HG03066 (cell line): Measurements from ENCODE around the gene TOR1AIP1.
"Not testable (repeated sequence)": the region's sequence is repeated elsewhere in the genome, so short reads cannot be mapped to it uniquely, and the experiment has no call there.

ENCODE experiments used
- ATAC-seq: cut with Tn5 transposase; IDR thresholded peaks from one replicate; pipeline ENCODE4 v1.9.1; 2021; ENCODE audit warnings: low read depth; ENCODE audit not compliant: unreplicated experiment

The TOR1AIP1 gene

GRCh38 chr1:179935909-179936496 lies 53.9 kb downstream of the TOR1AIP1 start:
- no peak for ATAC-seq

DNA sequence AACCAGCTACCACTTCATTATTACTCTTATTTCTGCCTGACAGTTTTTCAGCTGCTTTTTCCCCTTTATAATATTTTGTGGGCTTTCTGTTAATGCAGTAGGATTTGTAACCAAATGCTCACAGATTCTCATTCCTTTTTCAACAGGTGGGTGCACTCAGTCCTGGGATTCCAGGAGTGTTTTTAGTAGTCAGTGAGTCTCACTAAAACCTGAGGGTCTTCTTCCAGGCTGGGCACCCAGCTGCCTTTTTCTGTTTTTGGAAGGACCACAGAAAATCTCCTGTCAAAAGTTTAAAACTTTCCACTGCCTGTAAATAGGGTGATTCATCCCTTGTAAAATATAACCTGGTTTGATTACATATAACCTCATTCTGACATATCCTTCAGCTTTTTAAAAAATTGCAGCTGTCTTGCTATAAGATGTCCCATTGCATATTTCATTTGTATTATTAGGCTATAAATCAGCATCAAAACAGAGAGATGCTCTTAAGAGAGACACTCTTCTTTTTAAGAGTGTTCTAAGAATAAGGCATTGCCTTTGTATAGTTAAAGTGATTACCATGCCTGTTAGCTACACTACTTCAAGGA lies 55.7 kb downstream of the TOR1AIP1 start:
- ATAC-seq = no peak

DNA sequence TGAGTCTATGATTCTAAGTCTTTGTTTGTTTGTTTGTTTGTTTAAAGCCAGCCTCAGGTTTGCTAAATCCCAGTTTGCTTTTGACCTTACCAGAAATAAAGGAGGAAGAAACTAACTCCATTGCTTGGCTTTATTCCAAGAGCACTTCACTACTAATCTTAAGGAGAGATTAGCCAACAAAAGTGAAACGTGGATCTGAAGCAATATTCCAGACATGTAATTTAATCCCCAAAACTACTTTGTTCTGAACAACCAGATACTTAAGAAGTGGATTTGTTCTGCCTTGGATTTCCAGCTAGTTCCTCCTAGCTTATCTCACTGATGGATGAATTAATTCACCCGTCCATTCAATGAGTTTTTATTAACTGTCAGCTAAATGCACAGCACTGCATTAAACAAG lies 56.7 kb downstream of the TOR1AIP1 start:
- no peak for ATAC-seq

GRCh38 chr1:179939941-179940340 lies 57.9 kb downstream of the TOR1AIP1 start:
- no peak for ATAC-seq

DNA sequence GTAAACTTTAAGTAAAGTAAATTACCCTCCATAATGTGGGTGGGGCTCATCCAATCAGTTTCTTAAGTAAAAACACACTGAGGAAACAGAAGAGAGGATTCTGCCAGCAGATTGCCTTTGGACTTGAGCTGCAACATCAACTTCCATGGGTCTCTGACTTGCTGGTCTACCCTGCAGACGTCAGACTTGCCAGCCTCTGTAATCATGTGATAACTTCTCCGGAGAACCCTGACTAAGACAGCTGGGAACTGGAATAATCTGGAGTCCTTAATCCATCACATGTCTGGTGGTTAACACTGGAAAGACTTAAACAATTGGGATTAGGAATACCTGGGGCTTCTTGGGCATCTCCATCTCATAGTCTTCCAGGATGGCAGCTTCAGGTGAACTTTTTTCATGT lies 59.4 kb downstream of the TOR1AIP1 start:
- ATAC-seq = no peak

GRCh38 chr1:179950651-179951050 lies 68.6 kb downstream of the TOR1AIP1 start:
- no peak for ATAC-seq

DNA sequence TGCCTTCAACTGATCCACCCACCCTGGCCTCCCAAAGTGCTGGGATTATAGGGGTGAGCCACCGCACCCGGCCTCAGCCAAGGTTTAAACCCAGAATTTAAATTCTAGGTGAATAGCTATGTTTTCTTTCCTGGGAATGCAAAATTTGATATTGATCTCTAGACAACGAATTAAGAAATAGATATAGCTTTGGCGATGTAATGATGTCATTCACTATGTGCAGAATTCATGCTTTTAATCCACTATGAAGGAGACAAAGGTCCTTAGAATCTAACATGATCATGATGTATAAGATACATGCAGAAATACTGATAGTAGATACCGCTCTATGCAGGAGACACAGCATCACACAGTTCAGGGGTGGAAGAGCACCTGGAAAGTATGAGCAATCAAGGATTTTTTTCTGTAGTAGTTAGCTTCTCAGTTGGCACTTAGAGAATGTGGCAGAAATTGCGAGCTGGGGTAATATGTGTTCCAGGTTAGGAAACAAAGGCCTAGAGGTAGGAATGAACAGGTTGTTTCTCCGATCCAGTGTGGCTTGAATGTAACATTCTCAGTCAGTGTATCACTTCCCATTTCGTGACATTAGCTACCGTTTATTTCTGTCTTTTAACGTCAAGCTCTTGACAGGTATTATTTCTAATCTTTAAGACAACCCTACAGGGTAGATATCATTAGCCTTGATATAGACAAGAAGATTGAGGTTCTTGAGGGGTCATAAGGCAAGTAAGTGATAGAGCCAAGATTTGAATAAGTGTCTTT lies 69.5 kb downstream of the TOR1AIP1 start:
- no peak for ATAC-seq

DNA sequence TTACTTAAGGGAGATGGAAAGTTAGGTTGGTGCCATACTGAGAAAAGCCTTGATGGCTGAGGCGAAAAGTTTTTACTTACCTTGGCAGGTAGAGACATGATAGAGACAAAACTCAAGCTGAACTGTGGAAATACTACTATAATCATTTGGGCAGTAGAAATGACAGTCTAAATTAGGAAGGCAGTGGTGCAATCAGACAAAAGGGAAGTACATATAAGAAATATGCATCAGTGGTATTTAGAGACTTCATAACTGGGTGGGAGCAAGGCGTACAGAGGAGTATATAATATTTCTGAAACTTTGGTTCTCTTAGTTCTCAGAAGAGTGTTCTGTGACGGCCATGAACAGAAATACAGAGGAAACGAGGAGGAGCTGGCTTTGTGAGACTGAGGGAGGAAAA lies 70.1 kb downstream of the TOR1AIP1 start:
- no peak for ATAC-seq

- peak; percentile 28 for ATAC-seq
Observed at GRCh38 chr1:179953974-179954492, 71.9 kb downstream of the TOR1AIP1 start.

DNA sequence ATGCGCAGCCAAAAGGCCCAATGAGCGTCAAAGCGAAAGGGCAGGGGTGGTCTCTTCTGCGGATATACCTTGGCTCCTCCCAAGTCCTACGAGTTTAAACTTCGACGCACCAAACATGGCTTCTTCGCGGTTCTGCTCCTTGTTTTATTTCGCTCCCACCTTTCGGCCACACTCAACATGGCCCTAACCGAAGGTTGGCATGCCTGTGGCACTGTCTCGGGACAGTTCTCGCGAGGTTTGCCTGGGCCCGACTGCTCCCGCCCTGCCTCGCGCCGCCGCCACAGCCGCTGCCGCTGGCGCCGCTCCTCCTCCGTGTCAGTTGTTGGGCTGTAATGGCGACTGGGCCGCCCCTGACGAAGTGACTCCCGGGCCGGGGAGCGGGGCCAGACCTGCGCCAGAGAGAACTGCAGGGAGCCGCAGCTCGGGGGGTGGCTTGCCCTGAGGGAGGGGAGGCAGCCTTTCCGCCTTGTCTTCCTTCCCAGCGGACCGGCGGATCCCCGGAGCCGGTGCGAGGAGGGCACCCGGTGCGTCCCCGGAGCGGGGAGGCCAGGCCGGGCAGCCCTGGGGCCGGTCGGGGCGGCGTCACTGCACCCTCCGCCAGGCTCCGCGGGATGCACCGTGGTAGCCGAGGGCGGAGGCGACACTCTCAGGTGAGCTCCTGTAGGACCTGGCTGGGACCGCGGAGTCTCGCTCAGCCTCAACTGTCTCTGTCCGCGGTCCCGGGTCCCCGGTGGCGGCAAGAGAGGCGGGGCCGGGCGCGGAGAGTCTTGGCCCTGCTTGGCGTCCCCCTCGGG lies 72.6 kb downstream of the TOR1AIP1 start, which contains the start of gene CEP350:
TSS of gene CEP350 (plus strand) at position 318 of the 794 bp plus-strand sequence. CDS start 31,372 bp downstream, outside the sequence.
- peak; percentile 90 for ATAC-seq

GRCh38 chr1:179955287-179955680 lies 73.2 kb downstream of the TOR1AIP1 start:
- no peak for ATAC-seq

DNA sequence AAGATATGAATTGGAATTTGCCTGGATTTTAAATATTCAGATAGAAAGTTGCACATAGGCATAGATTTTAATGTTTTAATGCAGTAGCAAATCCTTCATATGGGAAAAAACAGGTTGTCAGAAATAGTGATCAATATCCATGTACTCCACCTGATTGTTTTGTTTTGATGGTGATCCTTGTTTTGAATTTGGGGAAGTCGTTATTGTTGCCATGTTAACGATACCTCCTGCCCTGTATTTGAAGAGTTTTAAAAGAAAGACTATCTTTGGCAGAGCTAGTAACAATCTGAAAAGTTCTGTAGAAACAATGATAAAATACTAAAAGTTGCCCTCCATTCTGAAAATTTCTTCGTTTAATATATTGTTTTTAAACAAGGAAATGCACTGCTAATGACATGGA lies 73.6 kb downstream of the TOR1AIP1 start:
- no peak for ATAC-seq

DNA sequence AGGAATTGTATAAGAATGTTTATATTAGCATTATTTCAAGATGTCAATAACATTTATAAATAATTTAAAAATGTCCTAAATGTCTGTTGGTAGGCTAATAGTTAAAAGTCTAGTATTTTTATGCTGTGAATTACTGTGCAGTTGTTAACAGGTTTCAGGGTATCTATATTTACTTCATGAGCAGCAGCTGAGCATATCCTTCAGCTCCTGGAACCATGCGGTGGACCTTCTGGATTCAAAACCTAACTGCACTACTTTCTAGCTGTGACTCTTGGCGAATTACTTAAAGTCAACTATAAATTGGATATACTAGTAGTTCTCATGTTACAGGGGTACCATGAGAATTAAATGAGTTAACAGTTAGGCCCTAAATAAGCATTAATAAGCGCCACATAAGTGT lies 76.3 kb downstream of the TOR1AIP1 start:
- no peak for ATAC-seq

DNA sequence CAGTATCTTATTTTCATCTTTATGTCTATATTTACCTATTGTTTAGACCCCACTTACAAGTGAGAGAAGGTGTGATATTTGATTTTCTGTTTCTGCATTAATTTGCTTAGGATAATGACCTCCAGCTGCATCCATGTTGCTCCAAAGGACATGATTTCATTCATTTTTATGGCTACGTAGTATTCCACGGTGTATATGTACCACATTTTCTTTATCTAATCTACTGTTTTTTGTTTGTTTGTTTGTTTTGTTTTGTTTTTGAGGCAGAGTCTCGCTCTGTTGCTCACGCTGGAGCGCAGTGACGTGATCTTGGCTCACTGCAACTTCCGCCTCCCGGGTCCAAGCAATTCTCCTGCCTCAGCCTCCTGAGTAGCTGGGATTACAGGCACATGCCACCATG lies 80.1 kb downstream of the TOR1AIP1 start:
- ATAC-seq = not testable (repeated sequence)

DNA sequence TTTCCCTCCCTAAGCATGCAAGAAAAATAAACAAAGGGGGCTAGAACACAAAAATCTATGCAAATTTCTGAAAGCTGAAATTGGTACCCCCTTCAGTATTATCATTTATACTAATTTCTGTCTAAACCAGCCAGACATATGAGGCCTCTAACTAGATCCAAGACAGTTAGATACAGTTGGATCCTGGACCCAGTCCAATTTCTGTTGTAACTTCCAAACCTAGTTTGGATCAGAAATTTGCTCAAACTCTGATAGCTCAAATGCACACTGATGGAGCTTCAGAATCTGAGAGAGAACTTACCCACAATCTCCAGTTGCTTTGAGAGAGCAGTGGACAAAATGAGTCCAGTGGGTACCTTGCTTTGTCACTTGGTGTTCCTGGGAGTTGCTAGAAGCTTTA lies 84.5 kb downstream of the TOR1AIP1 start:
- no peak for ATAC-seq

- no peak for ATAC-seq
Observed at GRCh38 chr1:179968284-179968993, 86.4 kb downstream of the TOR1AIP1 start.

- no peak for ATAC-seq
Observed at GRCh38 chr1:179968994-179969919, 87.2 kb downstream of the TOR1AIP1 start.
